GM19468 (cell line): ENCODE data around the gene TMC8.
"Not testable (repeated sequence)": the region's sequence is repeated elsewhere in the genome, so short reads cannot be mapped to it uniquely, and the experiment has no call there.

Source experiments
- ATAC-seq: cut with Tn5 transposase; IDR thresholded peaks from one replicate; pipeline ENCODE4 v1.9.1; 2021; ENCODE audit warnings: mild to moderate bottlenecking, moderate library complexity, moderate number of reproducible peaks; ENCODE audit not compliant: unreplicated experiment; ENCODE audit errors: extremely low read depth

The TMC8 gene

DNA sequence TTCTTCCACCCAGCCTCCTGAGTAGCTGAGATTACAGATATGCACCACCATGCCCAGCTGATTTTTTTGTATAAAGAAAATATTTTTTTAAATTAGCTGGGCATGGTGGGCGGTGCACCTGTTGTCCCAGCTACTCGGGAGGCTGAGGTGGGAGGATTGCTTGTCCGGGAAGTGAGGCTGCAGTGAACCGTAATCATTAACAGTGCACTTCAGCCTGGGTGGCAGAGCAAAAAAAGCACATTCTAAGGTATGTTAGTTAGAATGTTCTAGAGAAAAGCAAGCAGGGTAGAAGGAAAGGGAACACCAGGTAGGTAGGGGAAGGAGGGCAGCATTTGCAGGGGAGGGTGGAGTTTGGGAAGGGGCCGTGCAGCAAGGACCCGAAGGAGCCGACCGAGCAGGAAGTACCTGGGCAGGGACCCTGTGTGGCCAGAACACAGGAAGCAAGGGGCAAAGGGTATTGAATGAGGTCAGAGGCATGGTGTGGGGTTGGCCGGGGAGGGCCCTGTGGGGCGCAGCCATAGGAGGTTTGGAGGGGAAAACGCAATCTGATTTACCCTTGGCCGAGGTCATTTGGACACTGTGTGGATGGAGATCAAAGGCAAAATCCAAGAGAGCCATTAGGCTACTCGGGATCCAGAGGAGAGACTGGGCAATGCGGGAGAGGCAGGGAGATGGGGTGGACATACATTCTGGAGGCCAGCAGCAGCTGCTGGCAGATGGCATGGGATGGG is 17.9 kb downstream of the TMC8 start:
- ATAC-seq: no peak

DNA sequence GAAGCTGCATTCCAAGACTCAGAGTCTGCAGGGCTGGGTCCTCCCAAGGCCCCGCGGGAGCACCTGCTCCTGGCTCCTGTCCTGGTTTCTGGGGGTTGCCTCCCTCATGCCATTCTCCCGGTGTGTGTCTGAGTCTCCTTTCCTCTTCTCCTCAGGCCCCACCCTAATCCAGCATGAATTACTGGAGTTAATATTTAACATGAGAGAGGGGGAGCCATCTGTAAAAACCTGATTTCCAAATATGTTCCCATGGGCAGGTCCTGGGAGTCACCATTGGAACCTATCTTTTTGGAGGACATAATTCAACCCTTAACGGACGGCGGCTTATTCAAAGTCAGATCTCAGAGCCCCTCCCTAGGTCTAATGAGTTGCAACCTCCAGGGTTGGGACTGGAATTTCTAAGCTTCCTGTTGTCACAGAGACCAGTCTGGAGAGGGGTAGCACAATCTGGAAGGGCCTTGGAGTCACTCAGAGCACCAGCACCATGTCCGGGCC is 21.0 kb downstream of the TMC8 start:
- ATAC-seq: no peak

DNA sequence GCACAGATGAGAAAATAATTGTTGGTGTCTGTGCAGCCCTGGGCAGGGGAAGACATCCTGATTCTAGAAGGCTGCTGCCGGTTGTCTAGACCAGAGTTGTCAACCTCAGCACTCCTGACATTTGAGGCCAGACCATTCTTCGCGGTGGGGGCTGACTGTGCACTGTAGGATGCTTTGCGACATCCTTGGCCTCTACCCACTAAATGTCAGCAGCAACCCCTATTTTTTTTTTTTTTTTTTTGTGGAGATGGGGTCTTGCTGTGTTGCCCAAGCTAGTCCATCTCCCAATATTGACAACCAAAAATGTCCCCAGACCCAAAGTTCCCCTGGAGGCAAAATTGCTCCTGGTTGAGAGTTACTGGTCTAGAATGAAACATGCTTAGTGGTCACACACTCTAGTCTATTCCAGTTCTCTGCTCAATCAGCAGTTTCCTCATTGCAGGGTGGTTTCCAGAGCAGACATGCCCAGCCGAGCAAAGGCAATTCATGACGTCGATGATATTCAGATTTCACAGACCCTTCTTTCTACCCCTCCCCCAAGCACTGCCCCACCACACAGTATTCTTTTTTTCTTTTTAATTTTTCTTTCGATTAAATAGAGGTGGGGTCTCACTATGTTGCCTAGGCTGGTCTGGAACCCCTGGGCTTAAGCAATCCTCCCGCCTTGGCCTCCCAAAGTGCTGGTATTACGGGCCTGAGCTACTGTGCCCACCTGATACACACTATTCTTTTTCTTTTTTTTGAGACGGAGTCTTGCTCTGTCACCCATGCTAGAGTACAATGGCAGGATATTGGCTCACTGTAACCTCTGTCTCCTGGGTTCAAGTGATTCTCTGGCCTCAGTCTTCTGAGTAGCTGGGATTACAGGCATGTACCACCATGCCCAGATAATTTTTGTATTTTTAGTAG is 24.6 kb downstream of the TMC8 start:
- peak; percentile 28 for ATAC-seq

DNA sequence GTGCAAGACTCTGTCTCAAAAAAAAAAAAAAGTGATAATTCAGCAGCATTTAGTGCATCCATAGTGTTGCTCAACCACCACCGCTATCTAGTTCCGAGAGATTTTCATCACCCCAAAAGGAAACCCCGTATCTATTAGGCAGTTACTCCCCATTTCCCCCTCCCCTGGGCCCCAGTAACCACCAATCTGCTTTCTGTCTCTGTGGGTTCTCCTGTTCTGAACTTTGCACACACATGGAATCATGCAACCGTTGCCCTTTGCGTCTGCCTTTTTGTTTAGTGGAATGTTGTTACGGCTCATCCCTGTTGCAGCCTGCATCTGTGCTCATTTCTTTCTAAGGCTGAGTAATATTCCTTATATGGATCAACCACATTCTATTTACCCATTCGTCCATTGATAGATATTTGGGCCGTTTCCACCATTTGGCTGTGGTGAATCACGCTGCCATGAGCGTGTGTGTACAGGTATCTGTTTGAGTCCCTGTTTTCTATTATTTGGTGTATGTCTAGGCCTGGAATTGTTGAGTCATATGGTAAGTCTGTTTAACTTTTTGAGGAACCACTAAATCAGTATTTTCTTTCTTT is 29.1 kb downstream of the TMC8 start:
- no peak for ATAC-seq

DNA sequence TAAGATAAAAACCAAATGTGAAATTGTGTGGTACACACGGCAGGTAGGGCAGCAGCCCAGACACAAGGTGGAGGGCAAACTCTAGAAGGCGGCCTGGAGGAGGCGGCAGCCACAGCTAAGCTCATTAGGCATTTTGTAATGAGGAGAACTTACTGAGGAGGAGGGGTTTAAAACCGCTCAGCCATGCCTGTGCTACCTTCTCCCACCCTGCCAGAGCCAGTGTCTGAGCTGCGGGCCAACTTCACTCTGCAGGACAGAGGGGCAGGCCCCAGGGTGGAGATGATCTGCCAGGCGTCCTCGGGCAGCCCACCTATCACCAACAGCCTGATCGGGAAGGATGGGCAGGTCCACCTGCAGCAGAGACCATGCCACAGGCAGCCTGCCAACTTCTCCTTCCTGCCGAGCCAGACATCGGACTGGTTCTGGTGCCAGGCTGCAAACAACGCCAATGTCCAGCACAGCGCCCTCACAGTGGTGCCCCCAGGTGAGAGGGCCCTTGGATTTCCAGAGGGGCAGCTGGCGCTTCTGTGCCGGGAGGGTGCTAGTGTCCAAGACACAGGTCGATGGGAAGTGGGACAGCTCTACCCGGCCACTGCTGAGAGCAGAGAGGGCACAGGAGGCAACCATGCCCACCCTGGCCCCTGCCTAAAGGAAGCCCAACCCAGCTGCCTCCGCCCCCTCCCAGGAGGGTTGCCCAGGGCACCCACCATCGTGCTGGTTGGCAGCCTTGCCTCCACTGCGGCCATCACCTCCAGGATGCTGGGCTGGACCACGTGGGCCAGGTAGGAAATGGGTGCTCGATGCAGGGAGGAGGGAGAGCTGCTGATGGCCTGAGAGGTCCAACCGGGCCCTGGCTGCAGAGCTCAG is 33.5 kb downstream of the TMC8 start:
- no peak for ATAC-seq

DNA sequence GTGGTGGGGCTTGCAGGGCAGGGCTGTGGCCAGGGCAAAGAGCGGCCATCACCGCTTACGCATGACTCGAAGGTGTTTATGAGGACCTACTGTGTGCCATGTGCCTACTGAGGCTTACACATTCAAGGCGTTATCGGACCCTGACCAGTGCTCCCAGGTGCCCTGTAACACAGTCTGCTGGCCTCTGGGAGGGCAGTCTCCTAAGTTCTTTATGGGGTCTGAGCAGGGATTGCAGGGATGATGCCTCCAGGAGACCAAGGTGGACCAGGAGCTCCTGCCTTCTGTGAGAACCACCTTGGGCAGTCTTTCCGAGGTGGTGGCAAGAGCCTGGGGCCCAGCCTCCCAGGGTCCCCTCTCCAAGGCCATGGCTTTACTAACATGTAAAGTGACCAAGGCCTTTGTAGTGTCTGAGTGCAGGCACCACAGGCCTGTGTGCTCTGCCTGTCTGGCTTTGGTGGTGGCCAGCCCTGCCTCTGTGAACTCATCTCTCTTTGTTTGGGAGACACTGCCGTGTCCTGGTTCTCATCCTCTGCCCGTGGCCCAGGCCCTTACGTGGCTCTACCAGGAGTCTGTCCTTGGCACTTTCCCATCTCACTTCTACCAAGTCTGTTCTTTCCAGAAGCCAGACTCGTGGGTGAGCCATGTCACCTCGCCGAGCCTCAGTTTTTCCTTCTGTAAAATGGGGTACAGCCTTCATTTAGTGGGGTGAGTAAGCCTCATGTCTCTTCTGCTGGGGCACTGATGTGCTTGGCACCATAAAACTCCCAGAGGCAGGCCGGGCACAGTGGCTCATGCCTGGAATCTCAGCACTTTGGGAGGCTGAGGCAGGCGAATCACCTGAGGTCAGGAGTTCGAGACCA is 34.4 kb downstream of the TMC8 start:
- ATAC-seq: no peak

DNA sequence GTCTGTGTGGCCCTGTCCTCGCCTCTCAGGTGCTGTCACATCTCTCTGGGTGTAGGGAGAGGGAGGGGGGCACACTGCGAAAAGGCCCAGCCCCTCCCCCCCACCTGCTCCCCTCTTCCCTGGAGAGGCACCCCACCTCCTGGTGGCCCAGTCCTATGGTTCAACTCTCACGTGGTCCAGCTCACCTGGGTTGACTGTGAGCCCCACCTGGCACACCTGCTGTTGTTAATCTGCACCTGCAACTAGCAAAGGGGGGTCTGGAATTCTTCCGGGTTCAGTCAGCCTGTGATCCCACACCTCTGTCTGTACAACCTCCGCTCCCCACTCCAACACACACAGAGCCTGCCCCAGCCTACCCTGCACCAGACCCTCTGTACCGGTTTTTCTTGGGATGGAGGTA is 35.8 kb downstream of the TMC8 start:
- ATAC-seq: no peak

DNA sequence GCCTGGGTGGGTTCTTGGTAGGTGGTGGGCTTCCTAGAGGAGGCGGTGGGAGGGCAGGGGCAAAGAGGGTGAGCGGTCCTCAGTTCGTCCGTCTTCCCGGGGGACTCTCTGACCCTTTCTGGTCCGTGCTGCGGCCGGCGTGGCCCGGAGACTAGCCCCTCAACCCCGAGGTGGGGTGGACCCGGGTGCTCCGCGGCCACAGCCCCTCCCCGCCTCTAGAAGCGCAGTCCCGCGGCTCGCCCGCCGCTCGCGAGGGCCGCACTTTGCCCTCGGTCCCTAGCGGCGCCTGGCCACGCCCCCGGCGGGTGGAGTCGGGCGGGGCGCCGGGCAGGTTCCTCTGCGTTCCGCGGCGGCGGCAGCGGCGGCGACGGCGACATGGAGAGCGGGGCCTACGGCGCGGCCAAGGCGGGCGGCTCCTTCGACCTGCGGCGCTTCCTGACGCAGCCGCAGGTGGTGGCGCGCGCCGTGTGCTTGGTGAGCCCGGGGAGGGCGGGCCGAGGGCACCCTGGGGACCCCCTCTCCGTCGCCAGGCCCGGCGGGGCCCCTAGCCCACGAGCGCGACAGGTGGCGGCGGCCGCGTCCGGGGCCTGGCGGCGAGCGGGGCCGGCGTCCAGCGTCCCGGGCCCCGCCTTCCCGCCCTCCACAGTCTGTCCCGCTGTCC is 37.8 kb downstream of the TMC8 start, which contains the start of gene SYNGR2:
TSS of gene SYNGR2 (plus strand) at position 340 of the 661 bp plus-strand sequence. CDS start at position 376, 36 bp downstream.
- no peak for ATAC-seq

DNA sequence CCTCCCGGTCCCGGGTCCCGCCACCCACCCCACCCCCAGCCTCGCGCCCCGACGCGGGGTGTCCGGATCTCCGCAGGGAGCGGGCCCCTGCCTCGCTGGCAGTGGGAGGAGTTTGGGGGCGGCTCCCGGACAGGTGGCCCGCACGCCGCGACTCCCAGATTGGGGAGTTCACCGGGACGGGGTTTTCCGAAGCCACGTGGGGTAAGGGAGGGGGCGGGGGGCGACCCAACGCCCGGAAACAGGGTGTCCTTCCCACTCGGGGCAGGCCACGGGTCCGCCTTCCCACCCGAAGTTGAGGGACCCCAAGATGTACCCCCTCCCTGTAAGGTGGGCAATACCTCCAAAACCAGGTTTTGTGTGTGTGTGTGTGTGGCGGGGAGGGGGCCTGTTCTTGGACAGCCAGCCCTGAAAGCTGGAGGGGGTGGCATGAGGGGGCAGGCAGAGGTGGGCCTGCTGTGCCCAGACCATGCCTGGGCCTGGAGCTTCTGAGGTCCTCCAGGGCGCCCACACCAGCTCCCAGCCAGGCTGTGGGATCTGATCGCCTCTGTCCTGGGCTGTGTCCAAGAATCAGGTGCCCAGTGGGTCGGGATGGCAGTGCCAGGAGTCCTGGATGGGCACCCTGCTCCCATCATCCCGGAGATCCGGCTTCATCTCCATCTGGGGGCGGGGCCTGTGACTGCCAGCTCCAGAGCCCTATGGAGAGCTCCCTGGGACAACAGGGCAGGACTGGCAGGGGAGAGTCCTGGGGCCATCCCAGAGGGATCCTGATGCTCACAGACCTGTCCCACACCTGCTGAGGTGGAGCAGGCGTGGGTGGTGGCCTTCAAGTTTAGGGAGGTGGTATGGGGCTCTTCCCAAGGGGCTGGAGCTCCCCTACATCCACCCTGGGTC is 38.6 kb downstream of the TMC8 start:
- no peak for ATAC-seq

DNA sequence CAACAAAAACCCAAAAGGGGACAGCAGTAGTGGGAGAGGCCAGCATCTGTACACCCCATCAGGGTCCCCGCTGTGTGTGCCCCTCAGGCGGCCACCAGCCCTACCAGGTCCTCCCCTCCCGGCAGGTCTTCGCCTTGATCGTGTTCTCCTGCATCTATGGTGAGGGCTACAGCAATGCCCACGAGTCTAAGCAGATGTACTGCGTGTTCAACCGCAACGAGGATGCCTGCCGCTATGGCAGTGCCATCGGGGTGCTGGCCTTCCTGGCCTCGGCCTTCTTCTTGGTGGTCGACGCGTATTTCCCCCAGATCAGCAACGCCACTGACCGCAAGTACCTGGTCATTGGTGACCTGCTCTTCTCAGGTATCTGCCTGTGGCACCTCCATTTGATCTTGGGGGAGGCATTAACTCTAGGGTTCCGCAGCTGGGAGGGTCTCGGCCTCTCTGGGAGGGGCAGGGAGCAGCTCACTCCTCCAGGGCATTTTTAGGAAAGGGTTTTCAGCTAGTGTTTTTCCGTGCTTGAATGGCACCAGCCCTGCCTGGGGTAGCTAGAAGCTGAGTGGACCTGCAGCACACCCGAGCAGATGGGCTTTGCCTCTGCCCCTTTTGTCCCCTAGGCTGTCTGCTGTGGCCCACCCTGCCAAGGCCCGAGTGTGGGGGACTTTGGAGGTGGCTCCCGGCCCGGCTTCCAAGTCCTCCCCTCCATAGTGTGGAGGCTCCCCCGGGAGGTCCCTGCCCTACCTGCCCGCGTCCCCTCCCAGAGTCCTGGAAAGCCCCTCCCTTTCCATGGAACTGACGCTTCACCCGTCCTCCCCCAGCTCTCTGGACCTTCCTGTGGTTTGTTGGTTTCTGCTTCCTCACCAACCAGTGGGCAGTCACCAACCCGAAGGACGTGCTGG is 40.4 kb downstream of the TMC8 start:
- ATAC-seq: no peak

DNA sequence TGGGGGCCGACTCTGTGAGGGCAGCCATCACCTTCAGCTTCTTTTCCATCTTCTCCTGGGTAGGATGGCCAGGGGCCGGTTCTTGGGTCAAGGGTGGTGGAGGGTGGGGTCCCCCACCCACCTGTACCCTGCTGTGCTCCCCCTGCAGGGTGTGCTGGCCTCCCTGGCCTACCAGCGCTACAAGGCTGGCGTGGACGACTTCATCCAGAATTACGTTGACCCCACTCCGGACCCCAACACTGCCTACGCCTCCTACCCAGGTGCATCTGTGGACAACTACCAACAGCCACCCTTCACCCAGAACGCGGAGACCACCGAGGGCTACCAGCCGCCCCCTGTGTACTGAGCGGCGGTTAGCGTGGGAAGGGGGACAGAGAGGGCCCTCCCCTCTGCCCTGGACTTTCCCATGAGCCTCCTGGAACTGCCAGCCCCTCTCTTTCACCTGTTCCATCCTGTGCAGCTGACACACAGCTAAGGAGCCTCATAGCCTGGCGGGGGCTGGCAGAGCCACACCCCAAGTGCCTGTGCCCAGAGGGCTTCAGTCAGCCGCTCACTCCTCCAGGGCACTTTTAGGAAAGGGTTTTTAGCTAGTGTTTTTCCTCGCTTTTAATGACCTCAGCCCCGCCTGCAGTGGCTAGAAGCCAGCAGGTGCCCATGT is 41.1 kb downstream of the TMC8 start:
- ATAC-seq: not testable (repeated sequence)

DNA sequence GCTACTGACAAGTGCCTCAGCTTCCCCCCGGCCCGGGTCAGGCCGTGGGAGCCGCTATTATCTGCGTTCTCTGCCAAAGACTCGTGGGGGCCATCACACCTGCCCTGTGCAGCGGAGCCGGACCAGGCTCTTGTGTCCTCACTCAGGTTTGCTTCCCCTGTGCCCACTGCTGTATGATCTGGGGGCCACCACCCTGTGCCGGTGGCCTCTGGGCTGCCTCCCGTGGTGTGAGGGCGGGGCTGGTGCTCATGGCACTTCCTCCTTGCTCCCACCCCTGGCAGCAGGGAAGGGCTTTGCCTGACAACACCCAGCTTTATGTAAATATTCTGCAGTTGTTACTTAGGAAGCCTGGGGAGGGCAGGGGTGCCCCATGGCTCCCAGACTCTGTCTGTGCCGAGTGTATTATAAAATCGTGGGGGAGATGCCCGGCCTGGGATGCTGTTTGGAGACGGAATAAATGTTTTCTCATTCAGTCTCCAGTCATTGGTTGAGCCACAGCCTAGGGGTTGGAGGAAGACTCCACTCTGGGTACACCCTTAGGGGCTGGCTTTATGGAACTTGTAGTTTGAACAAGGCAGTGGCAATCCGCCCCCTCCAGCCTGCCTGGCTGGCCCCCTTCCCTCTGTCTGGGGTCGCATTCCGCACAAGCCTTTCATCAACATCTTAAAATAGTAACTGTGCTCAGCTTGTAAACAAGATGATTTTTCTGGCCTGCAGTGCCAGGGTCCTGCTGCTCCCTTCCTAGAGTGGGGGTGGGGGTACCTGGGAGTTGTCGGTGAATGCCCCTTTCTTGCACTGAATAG is 41.9 kb downstream of the TMC8 start:
- ATAC-seq: no peak

DNA sequence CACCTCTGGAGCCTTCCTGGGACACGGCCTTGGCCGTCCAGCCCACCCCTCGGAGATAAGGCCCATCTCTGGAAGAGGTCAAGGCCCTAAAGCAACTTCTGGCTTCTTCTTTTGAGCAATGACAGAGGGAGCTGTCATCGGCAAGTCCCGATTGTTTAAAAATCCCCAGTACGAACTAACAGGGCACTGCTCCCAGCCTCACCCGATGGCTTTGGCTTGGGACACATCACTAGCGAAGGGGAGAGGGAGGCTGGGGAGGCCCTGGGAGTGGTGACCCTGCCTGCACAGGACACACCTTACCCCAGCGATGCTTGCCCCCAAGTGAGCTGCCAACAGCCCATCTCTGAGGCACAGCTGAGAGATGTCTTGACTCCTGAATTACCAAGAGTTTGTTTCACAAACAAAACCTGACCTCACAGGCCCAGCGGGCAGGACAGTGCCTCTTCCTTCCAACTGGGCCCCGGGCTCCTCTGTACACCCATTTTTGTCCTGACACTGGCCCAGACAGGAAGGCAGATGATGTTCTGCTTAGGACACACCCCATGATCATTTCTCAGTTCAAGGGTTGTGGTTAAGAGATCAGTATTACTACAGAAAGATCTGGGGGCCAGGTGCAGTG is 42.6 kb downstream of the TMC8 start:
- no peak for ATAC-seq

DNA sequence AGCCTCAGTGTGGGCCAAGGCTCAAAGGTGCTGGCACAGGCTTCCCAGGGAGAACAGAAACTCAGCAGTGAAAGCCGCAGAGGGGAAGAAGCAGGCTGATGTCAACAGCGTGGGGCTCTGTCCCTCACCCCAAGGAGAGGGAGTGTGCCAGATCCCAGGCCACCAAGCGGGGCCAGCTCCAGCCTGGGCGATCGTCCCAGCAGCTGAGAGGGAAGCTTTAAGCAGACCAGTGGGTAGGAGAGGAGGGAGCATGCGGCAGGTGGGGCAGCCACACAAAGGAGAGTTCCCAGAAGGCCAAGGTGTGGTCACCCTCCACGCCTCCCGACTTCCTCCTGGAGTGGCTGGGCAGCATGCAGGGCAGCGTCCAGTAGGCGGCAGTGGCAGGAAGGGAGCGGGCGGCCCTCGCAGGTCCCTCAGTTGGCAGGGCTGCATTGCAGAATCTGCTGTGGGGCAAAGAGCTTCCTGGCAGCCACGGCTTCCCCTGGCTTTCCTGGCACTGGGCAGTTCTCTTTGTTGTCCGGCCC is 43.8 kb downstream of the TMC8 start:
- no peak for ATAC-seq
